NCI-H82 (cell line): ENCODE results near the gene TRIM8.
"Not testable (repeated sequence)": the region's sequence is repeated elsewhere in the genome, so short reads cannot be mapped to it uniquely, and the experiment has no call there.

Experiments
- DNase-seq: peaks from one replicate; lab custom pipeline; 2025; lab: John Stamatoyannopoulos, UW

TRIM8 gene

GRCh38 chr10:102650655-102651454, 6.6 kb downstream of the TRIM8 start:
- no peak for DNase-seq

DNA sequence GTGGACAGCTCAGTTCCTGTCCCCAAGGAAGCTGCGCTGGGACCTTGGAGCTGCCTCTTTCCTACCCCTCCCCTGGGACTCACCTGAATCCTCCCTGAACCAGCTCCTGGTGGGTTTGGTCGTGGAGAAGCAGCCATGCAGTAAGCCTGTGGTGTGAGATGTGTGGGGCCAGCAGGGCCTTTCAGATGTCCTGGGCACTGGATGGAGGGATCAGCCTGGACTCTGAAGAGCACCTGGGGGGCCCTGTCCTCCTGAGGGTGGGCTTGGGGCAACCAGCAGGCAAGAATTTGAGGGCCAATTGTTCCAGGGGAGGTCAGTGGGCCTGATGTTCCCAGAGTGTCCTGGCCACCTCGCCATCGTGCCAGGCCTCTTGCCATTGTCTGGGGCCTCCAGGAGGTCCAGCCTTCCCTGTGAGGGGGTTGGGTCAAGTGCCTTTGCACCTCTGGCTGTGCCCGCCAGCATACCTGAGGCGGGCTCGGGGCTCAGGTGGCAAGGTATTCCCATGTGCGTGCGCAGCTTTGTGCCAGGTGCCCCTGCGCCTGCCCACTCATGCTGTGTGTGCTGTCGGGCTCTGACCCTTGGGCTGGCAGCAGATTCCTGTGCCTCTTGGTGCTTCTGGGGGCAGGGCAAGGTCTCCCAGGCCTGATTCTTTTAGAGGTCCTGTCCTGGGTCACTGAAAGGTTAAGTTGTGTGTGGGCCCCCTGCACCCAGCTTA, 7.3 kb downstream of the TRIM8 start:
- DNase-seq: no peak

- DNase-seq: no peak
These were observed 8.1 kb downstream of the TRIM8 start for GRCh38 chr10:102652170-102652916.

DNA sequence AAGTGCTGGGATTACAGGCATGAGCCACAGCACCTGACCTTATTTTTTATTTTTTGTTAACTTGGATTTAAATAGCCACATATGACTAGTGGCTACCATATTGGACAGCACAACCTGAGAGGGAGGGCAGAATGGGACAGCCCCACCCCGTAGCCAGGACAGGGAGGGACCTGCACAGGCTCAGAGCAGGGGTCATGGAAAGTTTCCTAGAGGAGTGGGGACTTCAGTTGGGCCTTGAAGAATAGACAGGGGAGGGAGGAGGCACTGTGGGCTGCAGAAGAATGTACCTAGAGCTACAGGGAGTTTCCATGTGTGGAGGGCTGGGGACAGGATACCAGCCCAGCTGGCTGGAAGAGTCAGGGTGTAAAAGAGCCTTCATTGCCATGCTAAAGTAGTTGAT, 8.8 kb downstream of the TRIM8 start:
- no peak for DNase-seq

DNA sequence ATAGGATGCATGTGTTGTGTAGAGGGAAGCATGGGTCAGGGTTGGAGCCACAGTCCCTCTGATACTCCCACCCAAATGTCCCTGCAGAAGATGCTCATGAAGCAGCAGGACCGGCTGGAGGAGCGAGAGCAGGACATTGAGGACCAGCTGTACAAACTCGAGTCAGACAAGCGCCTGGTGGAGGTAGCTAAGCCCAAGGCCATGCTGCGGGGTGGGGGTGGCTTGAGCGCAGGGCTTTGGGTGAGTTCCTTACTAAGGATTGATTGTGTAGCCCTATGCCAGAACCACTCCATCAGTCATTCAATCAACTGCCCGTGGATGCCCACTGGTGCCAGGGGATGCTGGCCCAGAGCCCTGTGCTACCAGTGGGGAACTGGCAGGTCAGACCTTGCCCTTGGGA, 10.3 kb downstream of the TRIM8 start:
- DNase-seq: no peak

GRCh38 chr10:102654969-102655368, 10.7 kb downstream of the TRIM8 start:
- DNase-seq: no peak

- no peak for DNase-seq
These were observed 11.7 kb downstream of the TRIM8 start for GRCh38 chr10:102656026-102656425.

- no peak for DNase-seq
These were observed 12.6 kb downstream of the TRIM8 start for GRCh38 chr10:102656791-102657371.

DNA sequence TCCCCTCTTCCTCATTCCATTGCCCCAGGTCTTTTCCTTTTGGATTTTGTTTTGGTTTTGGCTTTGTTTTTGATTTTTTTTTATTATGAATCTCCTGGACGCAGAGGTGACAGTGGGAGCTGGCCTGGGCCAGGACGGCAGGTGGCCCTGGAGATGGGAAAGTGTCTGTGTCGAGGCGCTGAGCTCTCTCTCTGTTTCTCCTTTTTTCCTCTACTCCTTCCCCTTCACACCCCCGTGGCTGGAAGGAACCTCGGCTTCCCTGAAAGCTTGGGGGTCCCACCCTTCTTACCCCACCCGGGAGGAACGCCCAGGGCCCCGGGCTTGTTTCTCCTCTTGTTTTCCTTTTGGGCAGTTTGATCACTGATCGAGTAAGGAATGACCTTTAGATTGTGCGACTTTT, 13.2 kb downstream of the TRIM8 start:
- DNase-seq: no peak

DNA sequence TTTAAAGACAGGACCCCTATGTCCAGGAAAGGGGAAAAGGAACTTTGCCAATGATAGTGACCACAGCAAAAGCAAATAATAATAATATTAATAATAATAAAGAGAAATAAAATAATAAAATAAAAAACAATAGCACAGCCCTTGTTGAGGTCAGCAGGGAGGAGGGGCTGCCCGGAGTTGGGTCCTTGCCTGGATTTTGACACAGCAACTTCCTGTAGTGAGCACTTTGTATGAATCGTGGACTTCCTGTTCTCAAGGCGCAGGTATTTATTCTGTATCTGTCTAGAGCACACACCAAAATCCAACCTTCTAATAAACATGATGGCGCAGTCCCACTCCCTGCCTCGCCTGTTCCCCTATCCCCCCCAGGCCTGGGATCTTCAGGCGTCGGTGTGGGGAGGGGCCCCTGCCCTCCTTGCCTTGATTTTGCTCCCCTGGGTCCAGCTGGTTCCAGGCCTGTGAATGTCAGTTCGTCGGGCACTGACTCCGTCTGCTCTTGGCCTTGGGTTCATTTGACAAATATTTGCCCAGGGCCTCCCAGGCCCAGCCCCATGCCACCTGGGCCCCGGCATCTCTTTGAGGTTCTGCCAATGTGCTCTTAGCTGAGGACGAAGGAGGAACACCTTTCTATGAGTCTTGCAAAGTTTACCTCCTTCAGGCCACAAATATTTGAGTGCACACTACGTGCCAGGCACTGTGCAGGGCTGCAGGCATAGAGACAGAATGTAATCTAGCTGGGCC, 13.9 kb downstream of the TRIM8 start:
- no peak for DNase-seq

DNA sequence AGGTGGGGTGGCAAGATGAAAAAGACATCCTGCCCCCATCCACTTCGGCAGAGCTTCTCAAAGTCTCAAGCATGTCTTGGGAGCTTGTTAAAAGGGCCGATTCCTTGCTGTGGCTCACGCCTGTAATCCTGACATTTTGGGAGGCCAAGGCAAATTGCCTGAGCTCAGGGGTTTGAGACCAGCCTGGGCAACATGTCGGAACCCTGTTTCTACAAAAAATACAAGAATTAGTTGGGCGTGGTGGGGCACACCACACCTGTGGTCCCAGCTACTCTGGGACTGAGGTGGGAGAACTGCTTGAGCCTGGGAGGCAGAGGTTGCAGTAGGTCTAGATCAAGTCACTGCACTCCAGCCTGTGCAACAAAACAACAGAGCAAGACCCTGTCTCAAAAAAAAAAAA, 14.5 kb downstream of the TRIM8 start:
- no peak for DNase-seq

- peak; percentile 88 for DNase-seq
These were observed 16.8 kb downstream of the TRIM8 start for GRCh38 chr10:102660888-102661657.

GRCh38 chr10:102661658-102662028, 17.4 kb downstream of the TRIM8 start:
- no peak for DNase-seq

DNA sequence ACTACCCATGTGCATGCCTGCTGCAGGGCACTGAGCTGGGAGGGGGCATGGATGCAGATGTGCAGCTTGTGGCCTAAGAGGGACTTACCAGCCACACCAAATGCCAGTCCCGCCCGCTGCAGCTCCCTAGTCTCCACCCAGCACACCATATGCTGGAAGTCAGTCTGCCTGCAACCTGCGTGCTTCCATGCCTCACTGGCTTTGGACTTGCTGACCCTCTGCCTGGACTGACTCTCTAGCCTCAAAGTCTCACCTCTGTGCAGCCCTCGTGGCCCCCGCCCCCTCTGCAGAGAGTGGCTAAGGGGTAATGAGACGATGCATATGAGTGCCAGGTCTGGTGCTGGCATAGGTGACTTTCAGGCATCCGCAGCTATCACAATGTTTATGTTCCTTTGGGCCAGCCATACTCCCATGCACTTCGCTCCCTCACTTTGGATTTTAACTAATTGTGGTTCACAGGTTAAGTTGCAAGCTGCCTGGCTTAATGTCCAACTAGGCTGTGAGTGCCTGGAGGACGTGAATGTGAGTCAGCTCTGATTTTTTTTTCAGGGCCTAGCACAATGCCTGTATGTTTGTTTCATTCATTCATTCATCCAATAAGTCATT, 21.7 kb downstream of the TRIM8 start:
- DNase-seq: no peak

- not testable (repeated sequence) for DNase-seq
These were observed 23.1 kb downstream of the TRIM8 start for GRCh38 chr10:102667411-102667810.

DNA sequence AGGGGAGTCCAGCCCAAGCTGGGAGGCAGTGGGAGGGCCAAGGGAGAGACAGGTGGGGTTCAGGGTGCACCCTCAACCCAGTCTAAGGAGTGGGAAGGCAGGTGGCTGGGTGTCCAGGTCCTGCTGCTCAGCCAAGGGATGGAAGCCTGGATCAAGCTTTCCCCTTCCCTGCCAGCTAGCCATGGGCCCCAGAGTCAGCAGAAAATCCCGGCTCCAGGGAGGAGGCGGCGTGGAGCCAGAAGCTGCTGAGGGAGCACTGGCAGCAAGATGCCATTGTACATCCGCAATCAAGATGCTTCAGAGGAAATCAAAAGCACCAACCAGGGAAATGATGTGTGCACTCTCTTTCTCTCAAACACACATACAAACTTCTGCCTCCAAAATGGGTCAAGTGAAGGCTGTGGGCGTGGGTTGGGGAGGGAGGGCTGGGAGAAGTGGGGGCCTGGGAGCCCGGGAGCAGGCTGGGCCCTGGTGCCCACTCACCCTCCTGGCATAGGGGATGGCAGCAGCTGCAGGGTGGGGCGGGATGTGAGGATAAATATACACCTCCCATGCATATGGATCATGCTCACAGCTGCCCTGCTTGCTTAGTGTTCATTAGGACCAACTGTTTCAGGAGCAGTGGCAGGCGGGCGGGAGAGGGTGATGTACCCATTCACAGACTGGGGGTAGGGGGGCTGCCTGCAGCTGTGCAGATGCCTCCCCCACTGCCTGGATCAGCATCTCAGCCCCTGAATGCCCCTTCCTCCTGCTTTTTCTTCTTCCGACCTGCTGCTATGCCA, 24.2 kb downstream of the TRIM8 start:
- DNase-seq: no peak

DNA sequence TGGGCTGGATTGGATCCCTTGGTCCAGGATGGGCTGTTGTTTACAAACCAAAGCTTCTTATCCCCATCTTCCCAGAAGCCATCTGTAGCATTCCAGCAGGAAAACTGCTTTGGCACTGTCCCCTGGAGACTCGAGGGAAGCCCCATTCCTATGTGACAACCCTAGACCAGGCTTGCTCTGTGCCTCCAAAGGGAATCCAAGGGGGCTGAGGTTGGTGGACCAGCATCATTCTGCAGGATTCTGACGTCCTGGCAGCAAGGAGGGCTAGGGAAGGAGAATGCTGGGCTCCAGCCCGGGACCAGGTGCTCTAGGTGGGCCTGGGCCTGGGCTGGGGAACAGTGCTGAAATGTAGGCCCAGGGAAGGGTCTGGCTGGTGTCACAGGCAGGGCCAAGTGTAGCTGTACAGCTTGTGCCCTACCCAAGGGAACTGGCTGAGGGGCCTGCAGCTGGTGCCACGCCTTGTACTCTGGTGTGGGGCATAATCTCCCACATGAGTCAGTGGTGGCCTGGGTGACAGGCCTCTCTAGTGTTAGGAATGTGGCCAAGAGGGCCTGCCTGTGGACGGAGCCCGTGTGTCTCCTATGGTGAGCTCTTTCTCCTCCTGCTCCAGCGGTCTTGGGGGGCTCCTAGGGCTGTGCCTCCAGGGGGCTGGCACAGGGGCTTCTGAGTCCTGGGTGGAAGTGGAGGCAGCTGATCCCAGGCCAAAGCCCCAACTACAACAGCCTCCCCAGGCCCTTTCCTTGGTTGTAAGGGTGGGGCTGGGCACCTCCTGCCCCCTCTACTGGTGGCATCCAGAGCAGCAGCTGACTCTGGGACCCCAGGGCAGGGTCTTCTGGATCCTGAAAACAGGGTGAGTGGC, 25.2 kb downstream of the TRIM8 start:
- peak; percentile 72 for DNase-seq

DNA sequence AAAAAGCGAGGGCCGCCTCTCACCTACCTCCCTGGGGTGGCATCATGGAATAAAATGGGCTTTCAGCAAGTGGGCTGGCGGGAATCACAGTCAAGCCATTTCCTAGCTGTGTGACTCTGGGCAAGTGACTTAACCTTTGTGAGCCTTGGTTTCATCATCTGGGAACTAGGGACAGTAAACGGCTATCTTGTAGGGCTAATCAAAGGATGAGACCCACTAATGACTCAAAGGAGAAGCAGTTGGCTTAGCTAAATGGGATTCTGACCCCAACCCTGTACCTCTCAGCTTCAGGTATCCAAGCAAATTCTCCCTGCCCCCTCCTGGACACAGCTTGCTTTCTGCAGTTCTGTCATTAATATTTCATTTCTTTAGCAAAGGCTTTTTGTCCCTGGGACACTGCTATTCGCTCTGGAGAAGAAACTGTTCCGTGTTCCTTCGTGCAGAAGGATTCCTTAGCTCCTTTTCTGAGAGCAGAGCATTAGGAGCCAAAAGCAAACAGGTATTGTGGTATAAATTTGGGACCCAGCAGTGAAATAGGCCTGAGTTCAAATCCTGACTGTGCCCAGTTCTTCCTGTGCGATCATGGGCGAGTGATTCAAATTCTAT, 25.9 kb downstream of the TRIM8 start:
- DNase-seq: peak; percentile 48
